Measurements from ENCODE around the gene GRM8.

GRM8 gene

DNA sequence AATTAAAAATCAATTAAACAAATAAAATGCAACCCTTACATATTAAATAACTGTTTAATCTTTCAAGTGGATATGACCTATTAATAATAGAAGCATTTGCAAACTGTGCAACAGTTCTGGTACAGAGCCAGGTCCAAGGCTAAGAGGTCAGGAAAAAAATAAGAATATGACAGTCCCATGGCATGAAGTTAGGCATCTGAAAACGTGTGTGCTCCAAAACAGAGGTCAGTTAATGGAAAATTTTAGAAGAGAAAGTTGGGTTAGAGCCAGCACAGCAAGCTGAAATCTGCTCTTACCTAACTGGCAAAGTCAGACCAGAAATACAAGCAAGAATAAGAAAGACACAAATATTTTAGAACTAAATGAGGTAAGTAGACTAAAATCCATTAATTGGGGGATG lies 757.7 kb downstream of the GRM8 start:
- H3K4me3 ChIP-seq (ENCODE audit: low read depth in 1 of 2, low read length in 2 of 2) = no peak overlapping the region
- no peaks in the 10 kb centered on the region for H3K9me3 ChIP-seq (ENCODE audit: low read length)
- H3K36me3 ChIP-seq (ENCODE audit: insufficient read depth, low read length) = no peaks in the 10 kb centered on the region
- H3K27ac ChIP-seq (ENCODE audit: low read depth, low read length) = no peak overlapping the region
- H3K27me3 ChIP-seq (ENCODE audit: control insufficient read depth in 1 of 2, insufficient read depth in 2 of 2, low read length in 2 of 2) = no peaks in the 10 kb centered on the region
- H3K4me1 ChIP-seq (ENCODE audit: insufficient read depth, low read length) = no peaks in the 10 kb centered on the region
- no peak overlapping the region for H3K9ac ChIP-seq (ENCODE audit: low read length)

DNA sequence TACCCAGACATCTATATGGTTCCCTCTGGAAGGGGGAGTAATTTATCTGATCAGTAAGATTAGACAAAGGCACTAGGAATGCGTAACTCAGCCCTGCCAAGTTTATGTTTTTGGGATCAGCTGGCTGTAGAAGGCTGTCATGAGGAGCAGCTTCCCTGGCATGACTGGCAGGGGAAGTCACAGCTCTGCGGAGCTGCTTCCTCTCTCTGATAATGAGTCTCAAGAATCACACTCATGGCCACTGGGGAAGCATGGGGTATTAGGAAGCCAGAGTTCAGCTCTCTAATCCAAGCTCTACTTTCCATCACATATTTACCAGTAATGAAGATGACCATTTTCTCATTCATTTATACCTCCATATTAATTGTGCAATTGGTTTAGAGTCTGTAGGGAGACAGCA lies 758.9 kb downstream of the GRM8 start:
- Histone ChIP-seq H3K4me1 (ENCODE audit: insufficient read depth, low read length) (no peaks in the 10 kb centered on the region), H3K27ac (ENCODE audit: low read depth, low read length) (no peak overlapping the region)

DNA sequence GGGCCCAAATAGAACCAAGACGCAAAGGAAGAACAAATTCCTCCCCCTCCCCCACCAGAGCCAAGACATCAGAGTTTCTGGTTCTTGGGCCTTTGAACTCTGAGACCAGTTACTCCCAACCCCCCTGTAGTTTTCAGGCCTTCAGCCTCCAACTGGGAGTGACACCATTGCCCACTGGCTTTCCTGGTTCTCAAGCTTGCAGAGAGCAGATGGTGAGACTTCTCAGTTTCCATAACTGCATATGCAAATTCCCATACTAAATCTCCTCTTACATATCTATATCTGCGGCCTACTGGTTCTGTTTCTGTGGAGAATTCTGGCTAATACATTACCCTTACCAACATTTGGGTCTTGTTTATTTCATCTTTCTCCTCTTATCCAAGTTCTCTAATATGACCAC lies 762.9 kb downstream of the GRM8 start:
- H3K27me3 ChIP-seq (ENCODE audit: control insufficient read depth in 1 of 2, insufficient read depth in 2 of 2, low read length in 2 of 2) = no peaks in the 10 kb centered on the region
- H3K4me1 ChIP-seq (ENCODE audit: insufficient read depth, low read length) = no peaks in the 10 kb centered on the region
- H3K36me3 ChIP-seq (ENCODE audit: insufficient read depth, low read length) = no peaks in the 10 kb centered on the region
- no peaks in the 10 kb centered on the region for H3K9me3 ChIP-seq (ENCODE audit: low read length)
- no peak overlapping the region for H3K9ac ChIP-seq (ENCODE audit: low read length)
- no peak overlapping the region for H3K27ac ChIP-seq (ENCODE audit: low read depth, low read length)
- no peak overlapping the region for H3K4me3 ChIP-seq (ENCODE audit: low read depth in 1 of 2, low read length in 2 of 2)

More for the DNA sequence above, 758.9 kb downstream of the GRM8 start:
- Histone ChIP-seq H3K27me3 (ENCODE audit: control insufficient read depth in 1 of 2, insufficient read depth in 2 of 2, low read length in 2 of 2) (no peaks in the 10 kb centered on the region), H3K9ac (ENCODE audit: low read length) (no peak overlapping the region), H3K36me3 (ENCODE audit: insufficient read depth, low read length) (no peaks in the 10 kb centered on the region), H3K4me3 (ENCODE audit: low read depth in 1 of 2, low read length in 2 of 2) (no peak overlapping the region), H3K9me3 (ENCODE audit: low read length) (no peaks in the 10 kb centered on the region)

DNA sequence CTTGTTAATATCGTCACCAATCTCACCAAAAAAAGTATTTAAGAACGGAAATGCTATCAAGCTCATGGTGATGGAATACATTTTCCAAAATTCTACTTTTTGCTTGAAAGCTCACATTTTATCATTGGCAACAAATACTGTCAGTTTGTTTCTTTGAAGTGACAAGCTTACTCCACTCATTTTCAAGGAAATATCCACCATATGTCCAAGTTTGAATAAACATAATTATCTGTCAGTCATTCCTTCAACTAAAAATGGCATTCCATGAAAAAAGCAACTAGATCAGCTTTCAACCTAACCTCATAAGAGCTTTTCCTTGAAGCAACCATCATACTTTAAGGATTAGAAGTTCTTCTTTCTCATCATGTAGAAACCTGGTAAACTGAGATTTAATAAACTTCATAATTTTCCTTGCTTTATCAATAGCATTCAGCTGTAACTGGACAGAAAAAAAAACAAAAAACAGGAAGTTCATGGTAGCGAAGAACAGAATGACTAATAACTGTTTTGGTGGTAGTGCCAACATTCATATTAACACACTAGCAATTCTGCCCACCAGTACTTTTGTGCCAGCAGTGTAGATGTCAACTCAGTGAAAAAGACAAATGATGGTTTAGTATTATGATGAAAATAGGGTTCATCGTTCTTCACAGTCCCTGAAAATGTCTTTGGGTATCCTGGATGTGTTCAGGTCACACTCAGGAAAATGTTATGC lies 764.9 kb downstream of the GRM8 start:
- no peaks in the 10 kb centered on the region for H3K36me3 ChIP-seq (ENCODE audit: insufficient read depth, low read length)
- H3K4me1 ChIP-seq (ENCODE audit: insufficient read depth, low read length) = no peaks in the 10 kb centered on the region
- H3K27me3 ChIP-seq (ENCODE audit: control insufficient read depth in 1 of 2, insufficient read depth in 2 of 2, low read length in 2 of 2) = no peaks in the 10 kb centered on the region
- no peaks in the 10 kb centered on the region for H3K9me3 ChIP-seq (ENCODE audit: low read length)
- H3K27ac ChIP-seq (ENCODE audit: low read depth, low read length) = no peak overlapping the region
- no peak overlapping the region for H3K9ac ChIP-seq (ENCODE audit: low read length)
- no peak overlapping the region for H3K4me3 ChIP-seq (ENCODE audit: low read depth in 1 of 2, low read length in 2 of 2)

DNA sequence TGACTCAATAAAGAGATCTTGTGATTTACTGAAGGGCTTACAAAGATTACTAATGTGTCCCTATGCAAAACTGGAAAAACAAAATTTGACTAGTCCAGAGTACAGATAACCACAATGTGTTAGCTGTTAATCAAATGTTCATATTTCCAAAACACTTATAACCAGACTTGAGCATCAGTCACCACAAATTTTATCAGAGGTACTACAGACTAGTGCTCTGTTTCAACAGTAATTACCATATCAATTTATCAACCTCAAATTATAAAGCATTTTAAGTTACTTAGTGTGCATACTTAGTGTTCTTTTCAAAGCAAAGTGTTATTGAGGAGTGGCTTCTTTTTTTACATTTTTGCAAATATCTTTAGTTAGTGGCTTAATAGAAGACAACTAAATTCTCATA lies 765.9 kb downstream of the GRM8 start:
- no peaks in the 10 kb centered on the region for H3K27me3 ChIP-seq (ENCODE audit: control insufficient read depth in 1 of 2, insufficient read depth in 2 of 2, low read length in 2 of 2)
- H3K4me3 ChIP-seq (ENCODE audit: low read depth in 1 of 2, low read length in 2 of 2) = no peak overlapping the region
- no peak overlapping the region for H3K27ac ChIP-seq (ENCODE audit: low read depth, low read length)
- no peaks in the 10 kb centered on the region for H3K4me1 ChIP-seq (ENCODE audit: insufficient read depth, low read length)
- no peak overlapping the region for H3K9ac ChIP-seq (ENCODE audit: low read length)
- no peaks in the 10 kb centered on the region for H3K36me3 ChIP-seq (ENCODE audit: insufficient read depth, low read length)
- no peaks in the 10 kb centered on the region for H3K9me3 ChIP-seq (ENCODE audit: low read length)

DNA sequence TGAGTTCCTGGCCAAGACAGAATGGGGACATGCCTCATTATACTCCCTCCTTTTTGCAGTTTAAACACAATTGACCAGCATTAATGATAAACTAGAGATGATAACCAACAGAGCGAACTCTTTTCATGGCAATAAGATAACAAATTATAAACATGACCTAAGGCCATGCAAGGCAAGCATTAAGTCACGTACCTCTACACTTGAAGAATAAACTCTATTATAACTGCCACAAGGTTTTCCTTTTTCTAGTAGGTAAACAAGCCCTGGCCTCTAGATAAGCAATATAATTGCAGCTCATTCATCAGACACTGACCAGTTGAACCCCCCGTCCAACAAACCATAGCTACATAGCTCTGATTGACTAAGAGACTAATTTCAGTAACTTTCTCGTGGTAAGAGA lies 767.0 kb downstream of the GRM8 start:
- H3K4me3 ChIP-seq (ENCODE audit: low read depth in 1 of 2, low read length in 2 of 2) = no peak overlapping the region
- no peaks in the 10 kb centered on the region for H3K4me1 ChIP-seq (ENCODE audit: insufficient read depth, low read length)
- H3K36me3 ChIP-seq (ENCODE audit: insufficient read depth, low read length) = no peaks in the 10 kb centered on the region
- H3K9ac ChIP-seq (ENCODE audit: low read length) = no peak overlapping the region
- H3K27ac ChIP-seq (ENCODE audit: low read depth, low read length) = no peak overlapping the region
- H3K9me3 ChIP-seq (ENCODE audit: low read length) = no peaks in the 10 kb centered on the region
- H3K27me3 ChIP-seq (ENCODE audit: control insufficient read depth in 1 of 2, insufficient read depth in 2 of 2, low read length in 2 of 2) = no peaks in the 10 kb centered on the region

DNA sequence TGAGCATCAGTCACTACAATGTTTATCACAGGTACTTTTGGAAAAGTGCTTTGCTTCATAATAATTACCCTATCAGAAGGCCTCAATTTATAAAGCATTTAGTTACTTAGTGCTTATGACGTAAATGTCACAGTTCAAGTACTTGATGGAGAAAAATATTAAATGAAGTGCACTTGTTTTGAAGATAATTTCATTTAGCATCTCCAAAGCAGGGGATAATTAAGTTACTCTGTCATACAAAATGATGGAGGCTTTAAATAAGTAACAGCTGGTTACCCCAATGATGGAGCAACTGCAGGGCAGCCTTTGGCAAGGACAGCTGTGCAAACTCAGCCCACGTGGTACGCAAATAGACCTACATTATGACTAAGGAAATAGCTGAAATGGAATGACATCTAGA lies 768.8 kb downstream of the GRM8 start:
- H3K27me3 ChIP-seq (ENCODE audit: control insufficient read depth in 1 of 2, insufficient read depth in 2 of 2, low read length in 2 of 2) = no peaks in the 10 kb centered on the region
- no peaks in the 10 kb centered on the region for H3K9me3 ChIP-seq (ENCODE audit: low read length)
- no peak overlapping the region for H3K9ac ChIP-seq (ENCODE audit: low read length)
- H3K4me3 ChIP-seq (ENCODE audit: low read depth in 1 of 2, low read length in 2 of 2) = no peak overlapping the region
- H3K27ac ChIP-seq (ENCODE audit: low read depth, low read length) = no peak overlapping the region
- no peaks in the 10 kb centered on the region for H3K36me3 ChIP-seq (ENCODE audit: insufficient read depth, low read length)
- H3K4me1 ChIP-seq (ENCODE audit: insufficient read depth, low read length) = no peaks in the 10 kb centered on the region

DNA sequence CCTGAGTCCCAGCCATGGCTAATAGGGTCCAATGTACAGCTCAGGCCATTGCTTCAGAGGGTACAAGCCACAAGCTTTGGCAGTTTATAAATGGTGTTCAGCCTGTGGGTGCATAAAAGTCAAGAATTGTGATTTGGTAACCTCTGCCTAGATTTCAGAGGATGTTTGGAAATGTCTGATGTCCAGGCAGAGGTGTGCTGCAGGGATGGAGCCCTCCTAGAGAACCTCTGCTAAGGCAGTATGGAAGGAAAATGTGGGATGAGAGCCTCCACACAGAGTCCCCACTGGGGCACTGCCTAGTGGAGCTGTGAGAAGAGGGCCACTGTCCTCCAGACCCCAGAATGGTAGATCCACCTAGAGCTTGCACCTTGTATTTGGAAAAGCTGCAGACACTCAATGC lies 779.9 kb downstream of the GRM8 start:
- H3K9ac ChIP-seq (ENCODE audit: low read length) = no peak overlapping the region
- no peaks in the 10 kb centered on the region for H3K9me3 ChIP-seq (ENCODE audit: low read length)
- no peak overlapping the region for H3K4me3 ChIP-seq (ENCODE audit: low read depth in 1 of 2, low read length in 2 of 2)
- no peak overlapping the region for H3K27ac ChIP-seq (ENCODE audit: low read depth, low read length)
- no peaks in the 10 kb centered on the region for H3K27me3 ChIP-seq (ENCODE audit: control insufficient read depth in 1 of 2, insufficient read depth in 2 of 2, low read length in 2 of 2)
- no peaks in the 10 kb centered on the region for H3K4me1 ChIP-seq (ENCODE audit: insufficient read depth, low read length)
- H3K36me3 ChIP-seq (ENCODE audit: insufficient read depth, low read length) = no peaks in the 10 kb centered on the region

DNA sequence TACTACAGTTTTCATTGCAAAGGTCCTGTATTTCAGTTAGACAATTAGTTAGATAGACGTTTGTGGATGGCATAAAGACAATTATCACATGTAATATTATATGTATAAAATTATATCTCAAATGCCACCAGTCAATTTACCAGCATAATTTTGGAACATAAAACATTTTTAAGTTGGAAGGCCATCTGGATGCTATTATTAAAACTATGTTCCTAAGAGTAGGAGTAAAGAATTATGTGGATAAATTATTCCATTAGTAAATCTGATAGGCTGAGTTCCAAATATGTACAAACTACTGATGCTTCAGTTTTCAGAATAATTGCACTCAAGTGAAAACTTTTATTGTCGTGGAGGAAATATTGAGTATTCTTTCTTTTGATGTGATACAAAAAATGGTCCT lies 790.3 kb downstream of the GRM8 start:
- Histone ChIP-seq H3K4me3 (ENCODE audit: low read depth in 1 of 2, low read length in 2 of 2) (no peak overlapping the region), H3K9me3 (ENCODE audit: low read length) (no peaks in the 10 kb centered on the region), H3K4me1 (ENCODE audit: insufficient read depth, low read length) (no peaks in the 10 kb centered on the region), H3K27me3 (ENCODE audit: control insufficient read depth in 1 of 2, insufficient read depth in 2 of 2, low read length in 2 of 2) (no peaks in the 10 kb centered on the region), H3K9ac (ENCODE audit: low read length) (no peak overlapping the region), H3K27ac (ENCODE audit: low read depth, low read length) (no peak overlapping the region), H3K36me3 (ENCODE audit: insufficient read depth, low read length) (no peaks in the 10 kb centered on the region)

DNA sequence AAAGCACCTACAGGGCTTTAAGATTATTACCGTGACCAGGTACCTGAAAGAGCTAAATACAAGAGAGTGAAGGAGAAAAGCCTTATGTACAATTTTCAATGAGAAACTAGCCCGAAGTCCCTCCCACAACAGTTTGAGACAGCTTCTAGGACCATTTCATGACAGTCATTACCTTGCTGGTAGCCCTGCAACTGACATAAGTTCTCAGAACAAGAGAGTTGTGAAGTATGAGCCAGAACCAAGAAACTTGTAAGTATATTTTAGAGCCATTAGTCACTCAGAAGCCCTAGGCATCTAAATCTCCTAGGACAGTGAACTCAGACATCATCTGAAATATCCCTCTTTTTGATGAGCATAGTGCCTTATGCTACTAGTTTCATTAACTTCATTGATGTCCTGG lies 792.1 kb downstream of the GRM8 start:
- Histone ChIP-seq H3K4me1 (ENCODE audit: insufficient read depth, low read length) (no peaks in the 10 kb centered on the region), H3K27me3 (ENCODE audit: control insufficient read depth in 1 of 2, insufficient read depth in 2 of 2, low read length in 2 of 2) (no peaks in the 10 kb centered on the region), H3K9me3 (ENCODE audit: low read length) (no peaks in the 10 kb centered on the region), H3K27ac (ENCODE audit: low read depth, low read length) (no peak overlapping the region), H3K4me3 (ENCODE audit: low read depth in 1 of 2, low read length in 2 of 2) (no peak overlapping the region), H3K36me3 (ENCODE audit: insufficient read depth, low read length) (no peaks in the 10 kb centered on the region), H3K9ac (ENCODE audit: low read length) (no peak overlapping the region)

DNA sequence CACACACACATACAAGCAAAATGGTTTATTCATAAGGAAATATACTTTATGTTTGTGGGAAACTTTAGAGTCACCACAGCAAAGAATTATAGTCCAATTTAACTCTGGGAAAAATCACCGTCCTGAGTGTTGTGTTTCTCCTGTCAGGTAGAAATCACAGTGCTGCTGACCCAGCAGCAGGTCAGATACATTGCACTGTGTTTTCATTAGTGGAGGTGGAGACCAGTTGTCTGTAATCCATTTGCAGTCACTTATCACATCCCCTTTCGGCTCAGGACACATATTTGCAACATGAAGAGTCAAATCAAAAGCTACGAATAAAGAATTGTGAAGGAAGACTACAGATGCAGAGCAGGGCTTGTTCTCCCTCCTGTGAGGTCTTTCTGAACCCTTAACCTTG lies 799.6 kb downstream of the GRM8 start:
- no peak overlapping the region for H3K9ac ChIP-seq (ENCODE audit: low read length)
- H3K27me3 ChIP-seq (ENCODE audit: control insufficient read depth in 1 of 2, insufficient read depth in 2 of 2, low read length in 2 of 2) = no peaks in the 10 kb centered on the region
- H3K4me1 ChIP-seq (ENCODE audit: insufficient read depth, low read length) = no peaks in the 10 kb centered on the region
- H3K36me3 ChIP-seq (ENCODE audit: insufficient read depth, low read length) = no peaks in the 10 kb centered on the region
- no peak overlapping the region for H3K27ac ChIP-seq (ENCODE audit: low read depth, low read length)
- no peak overlapping the region for H3K4me3 ChIP-seq (ENCODE audit: low read depth in 1 of 2, low read length in 2 of 2)
- H3K9me3 ChIP-seq (ENCODE audit: low read length) = no peaks in the 10 kb centered on the region

DNA sequence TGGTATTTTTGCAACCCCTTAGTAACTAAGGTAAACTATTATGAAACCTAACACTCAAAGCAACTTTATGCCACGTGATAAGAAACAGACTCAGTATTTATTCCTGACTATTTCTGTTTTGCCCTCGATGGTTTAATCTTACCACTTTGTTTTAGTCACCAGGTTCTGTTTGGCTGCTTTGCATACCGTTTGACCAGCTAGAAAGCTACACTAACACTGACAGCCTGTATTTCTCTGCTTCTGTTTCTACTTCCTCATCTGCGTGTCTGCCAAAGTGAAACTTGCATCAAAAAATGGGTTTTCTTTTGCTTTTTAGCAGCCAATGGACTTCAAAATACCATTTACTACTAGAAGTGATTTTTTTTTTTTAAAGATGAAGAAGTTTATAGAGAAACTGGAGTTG lies 802.5 kb downstream of the GRM8 start:
- Histone ChIP-seq H3K27ac (ENCODE audit: low read depth, low read length) (no peak overlapping the region), H3K4me3 (ENCODE audit: low read depth in 1 of 2, low read length in 2 of 2) (no peak overlapping the region), H3K36me3 (ENCODE audit: insufficient read depth, low read length) (no peaks in the 10 kb centered on the region), H3K27me3 (ENCODE audit: control insufficient read depth in 1 of 2, insufficient read depth in 2 of 2, low read length in 2 of 2) (no peaks in the 10 kb centered on the region), H3K9me3 (ENCODE audit: low read length) (no peaks in the 10 kb centered on the region), H3K9ac (ENCODE audit: low read length) (no peak overlapping the region), H3K4me1 (ENCODE audit: insufficient read depth, low read length) (no peaks in the 10 kb centered on the region)
